Middle frontal gyrus (tissue), 1 donor: ENCODE results near the gene FLOT1.

Experiments
- DNase-seq: peaks from one replicate; pipeline ENCODE4 v3.0.0-alpha.2; 2015; ENCODE audit warnings: low spot score; ENCODE audit errors: extremely low spot score

Gene FLOT1

DNA sequence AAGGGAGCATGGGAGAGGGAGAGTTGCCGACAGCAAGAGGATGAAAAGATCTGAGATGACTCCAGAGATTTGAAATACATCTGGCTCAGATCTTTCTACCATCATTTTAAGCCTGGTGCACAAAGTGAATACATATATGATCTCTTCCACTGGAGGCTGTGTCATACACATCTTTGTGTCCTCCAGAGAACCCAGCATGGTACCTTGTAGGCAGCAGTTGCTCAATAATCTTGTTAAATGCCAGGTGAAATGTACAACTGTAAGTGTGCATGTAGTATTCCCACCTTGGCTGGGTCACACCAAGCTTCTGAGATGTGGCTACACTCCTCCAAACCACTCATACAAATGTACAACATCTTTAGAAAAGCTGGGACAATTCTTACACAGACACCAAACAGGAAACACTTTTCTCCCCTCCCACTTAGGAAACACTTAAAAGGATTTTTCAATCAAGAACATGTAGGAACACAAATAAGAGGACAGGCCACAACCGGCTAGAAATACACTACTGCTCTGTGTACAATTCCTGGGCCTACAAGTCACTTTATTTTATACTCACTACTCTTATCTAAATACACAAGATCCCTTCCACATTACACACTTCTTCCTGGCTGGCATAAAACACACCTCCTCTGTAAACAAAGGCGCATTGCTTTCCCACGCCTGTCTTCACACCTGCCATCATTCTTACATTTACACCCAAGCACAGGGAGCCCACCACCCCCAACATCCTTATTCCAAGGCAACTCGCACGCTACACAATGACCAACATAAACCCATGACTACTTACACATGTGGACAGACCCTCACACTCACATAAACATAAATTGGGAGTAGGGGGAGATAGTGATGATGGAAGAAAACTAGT, 5.6 kb upstream of the FLOT1 start:
- DNase-seq: no peak

GRCh38 chr6:30747300-30747687, 4.8 kb upstream of the FLOT1 start:
- DNase-seq: no peak

DNA sequence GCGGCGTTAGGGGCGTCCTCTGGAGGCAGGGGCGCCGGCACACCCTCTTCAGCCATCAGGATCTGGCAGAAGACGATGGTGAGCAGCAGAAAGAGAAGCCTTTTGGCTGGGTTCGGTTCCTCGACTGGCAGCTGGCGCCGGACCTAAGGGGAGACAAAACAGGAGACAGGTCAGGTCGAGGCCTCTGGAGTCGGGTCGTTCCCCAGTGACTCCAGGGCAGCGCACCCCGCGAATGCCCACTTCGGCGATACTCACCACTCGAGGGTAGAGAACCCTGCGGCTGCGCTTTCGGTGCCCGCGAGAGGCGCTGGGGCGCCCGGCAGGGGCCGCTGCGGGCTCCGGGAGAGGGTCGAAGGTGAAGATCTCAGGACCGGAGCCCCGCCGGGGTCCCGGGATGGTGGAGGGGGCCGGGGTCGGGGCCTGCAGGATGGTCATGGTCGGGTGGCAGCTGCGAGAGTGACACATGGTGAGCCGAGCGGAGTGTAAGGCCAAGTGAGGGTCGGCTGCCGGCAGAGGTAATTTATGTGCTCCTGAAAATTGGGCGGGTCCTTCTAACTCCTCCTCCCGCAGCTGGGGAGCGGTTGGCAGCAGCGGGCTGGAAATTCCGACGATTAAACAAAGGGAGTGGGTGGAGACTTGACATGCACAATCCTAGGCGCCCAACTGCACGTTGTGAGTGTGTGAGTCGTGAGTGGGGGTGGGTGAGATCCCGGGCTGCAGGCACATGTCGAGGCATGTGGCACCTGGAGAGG, 1.7 kb upstream of the FLOT1 start, which contains the start of gene IER3:
Gene IER3 (minus strand): TSS at position 494 of the 752 bp plus-strand sequence. CDS start 29 bp downstream, at position 465.
- no peak for DNase-seq

- DNase-seq: no peak
These were observed 889 bp upstream of the FLOT1 start for GRCh38 chr6:30743099-30744053.

GRCh38 chr6:30741789-30742315, 635 bp downstream of the FLOT1 start:
- DNase-seq: no peak

GRCh38 chr6:30741063-30741779, 1.3 kb downstream of the FLOT1 start:
- DNase-seq: no peak

DNA sequence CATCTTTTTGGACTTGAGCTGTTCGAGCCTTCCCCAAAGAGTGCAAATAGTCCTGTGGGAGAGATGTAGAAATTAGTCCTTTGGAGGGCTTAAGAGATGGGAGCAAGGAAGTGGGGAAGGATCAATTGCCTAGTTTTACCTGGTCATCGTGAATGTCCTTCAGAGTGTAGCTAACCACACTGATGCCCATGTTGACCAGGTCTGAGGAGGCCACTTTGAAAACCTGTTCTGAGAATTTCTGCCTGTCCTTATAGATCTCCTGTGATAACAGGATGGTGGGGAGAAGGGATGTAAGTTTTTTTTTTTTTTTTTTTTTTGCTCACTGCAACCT, 2.0 kb downstream of the FLOT1 start:
- DNase-seq: no peak

DNA sequence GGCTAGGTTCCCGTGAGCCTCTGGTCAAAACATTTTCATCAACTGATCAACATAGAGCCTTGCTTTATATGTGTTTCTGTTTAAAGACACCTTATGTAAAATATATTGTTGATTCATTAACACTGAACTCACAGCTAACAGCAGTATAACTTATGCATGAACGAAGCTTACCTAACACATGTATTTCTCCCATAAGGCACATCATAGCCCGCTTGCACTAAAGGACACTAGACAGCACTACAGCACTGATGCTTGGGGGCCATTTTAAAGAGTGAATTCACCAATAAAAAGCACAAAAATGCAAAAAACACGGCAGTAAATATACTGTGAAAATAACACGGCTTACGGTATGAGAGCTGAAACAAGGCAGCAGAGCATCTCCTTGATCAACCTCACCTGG, 4.0 kb downstream of the FLOT1 start:
- DNase-seq: no peak

DNA sequence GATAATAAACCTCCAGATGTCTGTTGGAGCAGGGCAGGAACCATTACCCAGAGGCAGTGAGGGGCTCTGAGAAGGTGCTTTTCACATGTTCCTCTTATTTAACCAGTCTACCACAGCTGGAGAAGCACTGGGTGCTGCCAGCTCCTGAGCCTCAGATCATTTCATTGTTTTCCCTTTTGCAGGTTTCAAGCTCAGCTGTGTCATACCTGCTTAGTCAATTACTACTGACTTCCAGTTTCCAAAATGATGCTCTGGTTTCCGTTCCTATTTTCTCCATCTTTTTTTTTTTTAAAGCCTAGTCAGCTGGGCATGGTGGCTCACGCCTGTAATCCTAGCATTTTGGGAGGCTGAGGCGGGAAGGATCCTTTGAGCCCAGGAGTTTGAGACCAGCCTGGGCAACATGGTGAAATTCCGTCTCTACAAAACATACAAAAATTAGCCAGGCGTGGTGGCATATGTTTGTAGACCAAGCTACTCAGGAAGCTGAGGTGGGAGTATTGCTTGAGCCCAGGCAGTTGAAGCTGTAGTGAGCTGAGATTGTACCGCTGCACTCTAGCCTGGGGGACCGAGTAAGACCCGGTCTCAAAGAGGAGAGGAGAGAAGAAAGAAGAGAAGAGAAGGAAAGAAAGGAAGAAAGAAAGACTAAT, 6.7 kb downstream of the FLOT1 start:
- DNase-seq: no peak

DNA sequence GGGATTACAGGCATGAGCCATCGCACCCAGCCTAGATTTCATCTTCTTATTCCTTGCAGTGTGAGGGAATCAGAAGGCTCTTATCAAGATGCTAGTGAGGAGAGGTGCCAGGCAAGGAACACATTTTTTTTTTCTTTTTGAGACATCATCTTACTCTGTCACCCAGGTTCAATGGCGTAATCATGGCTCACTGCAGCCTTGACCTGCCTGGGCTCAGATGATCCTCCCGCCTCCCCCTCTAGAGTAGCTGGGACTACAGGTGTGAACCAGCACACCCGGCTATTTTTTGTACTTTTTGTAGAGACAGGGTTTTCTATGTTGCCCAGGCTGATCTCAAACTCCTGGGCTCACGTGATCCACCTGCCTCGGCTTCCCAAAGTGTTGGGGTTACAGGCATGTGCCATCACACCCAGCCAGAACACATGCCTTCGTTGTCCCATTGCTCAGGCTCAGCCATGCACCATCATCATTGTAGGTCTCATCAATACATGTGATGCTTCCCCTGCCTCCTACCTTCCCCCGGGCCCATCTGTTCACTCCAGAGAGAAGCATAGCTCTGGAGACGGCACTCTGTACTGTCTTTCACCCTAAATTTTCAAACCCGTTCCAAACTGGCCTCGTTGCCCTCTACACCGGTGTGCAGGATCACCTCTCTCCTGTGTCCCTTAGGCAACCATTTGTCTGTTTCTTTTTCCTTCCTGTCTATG, 10.1 kb downstream of the FLOT1 start:
- DNase-seq: no peak

GRCh38 chr6:30730601-30731435, 11.7 kb downstream of the FLOT1 start:
- no peak for DNase-seq

DNA sequence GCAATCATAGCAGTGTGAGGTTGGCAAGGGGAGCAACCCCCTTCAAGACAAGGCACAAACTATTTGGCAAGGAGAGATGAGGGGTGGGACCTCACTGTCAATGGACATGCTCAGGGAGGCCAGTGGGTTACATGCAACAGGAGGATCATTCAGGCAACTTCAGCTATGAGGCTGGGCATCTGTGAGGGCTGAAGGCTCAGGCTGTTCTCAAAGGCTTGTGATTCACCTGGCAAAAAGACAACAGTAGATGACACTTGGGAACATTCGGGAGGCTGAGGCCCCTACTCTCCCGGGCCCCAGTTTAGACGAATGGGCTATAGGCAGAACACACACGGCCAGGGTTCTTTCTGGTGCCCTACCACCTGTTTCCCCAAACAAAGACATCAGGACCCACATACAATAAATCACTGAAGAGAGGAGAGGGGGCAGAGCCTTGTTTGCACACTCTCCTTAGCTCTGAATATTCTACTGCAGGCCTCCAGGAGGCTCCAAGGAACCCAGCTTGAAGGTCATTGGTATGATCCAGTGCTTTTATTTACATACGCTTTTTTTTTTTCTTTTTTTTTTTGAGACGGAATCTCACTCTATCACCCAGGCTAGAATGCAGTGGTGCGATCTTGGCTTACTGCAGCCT, 14.4 kb downstream of the FLOT1 start:
- no peak for DNase-seq

DNA sequence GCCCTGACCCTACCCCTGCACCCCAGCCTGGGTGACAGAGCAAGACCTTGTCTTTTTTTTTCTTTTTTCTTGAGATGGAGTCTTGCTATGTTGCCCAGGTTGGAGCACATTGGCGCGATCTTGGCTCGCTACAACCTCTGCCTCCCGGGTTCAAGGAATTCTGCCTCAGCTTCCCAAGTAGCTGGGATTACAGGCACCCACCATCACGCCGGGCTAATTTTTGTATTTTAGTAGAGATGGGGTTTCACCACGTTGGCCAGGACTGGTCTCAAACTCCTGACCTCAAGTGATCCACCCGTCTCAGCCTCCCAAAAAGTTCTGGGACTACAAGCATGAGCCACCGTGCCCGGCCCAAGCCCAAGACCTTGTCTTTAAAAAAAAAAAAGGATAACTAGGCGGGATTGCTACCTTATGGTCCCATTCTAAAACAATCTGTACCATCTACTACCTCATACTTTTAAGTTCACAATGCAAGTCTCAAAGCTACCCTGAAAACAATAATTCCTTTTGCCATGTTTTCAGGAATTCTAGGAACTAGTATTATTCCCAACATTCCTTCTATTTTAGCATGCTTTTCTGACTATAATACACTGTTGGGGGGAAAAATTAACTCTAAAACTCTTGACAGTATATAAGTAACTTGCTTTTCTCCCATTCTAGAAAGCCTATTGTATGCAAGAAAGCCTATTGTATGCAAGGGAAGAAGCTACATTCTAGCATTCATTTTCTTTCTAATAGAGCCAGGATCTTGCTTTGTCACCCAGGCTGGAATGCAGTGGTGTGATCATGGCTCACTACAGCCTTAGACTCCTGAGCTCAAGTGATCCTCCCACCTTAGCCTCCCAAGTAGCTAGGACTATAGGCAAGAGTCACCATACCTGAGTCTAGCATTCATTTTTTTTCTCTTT, 15.7 kb downstream of the FLOT1 start:
- no peak for DNase-seq

GRCh38 chr6:30725713-30726505, 16.6 kb downstream of the FLOT1 start:
- DNase-seq: no peak

DNA sequence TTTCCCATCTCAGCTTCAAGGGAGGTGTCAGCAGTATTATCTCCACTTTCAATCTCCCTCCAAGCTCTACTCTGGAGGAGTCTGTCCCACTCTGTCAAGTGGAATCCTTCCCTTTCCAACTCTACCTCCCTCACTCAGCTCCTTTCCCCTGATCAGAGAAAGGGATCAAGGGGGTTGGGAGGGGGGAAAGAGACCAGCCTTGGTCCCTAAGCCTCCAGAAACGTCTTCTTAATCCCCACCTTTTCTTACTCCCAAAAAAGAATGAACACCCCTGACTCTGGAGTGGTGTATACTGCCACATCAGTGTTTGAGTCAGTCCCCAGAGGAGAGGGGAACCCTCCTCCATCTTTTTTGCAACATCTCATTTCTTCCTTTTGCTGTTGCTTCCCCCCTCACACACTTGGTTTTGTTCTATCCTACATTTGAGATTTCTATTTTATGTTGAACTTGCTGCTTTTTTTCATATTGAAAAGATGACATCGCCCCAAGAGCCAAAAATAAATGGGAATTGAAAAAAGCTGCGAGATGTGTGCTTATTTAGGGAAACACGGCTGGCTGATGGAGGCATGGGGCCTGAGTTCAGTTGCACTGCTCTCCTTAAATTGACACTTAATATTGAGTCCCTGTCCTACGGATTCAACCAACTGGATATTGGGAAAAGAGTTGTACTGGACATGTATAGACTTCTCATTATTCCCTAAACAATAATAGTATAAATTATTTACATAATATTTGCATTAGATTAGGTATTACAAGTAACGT, 17.4 kb downstream of the FLOT1 start:
- no peak for DNase-seq
